ENCODE data around the gene VPS26A. TPM values are rescaled to one million over a fixed set of nuclear protein-coding genes. Genes with fewer than 3 reads are reported as not detected.

VPS26A gene
- total RNA-seq, 1 donor from 2014 or later: 56.2 TPM

DNA sequence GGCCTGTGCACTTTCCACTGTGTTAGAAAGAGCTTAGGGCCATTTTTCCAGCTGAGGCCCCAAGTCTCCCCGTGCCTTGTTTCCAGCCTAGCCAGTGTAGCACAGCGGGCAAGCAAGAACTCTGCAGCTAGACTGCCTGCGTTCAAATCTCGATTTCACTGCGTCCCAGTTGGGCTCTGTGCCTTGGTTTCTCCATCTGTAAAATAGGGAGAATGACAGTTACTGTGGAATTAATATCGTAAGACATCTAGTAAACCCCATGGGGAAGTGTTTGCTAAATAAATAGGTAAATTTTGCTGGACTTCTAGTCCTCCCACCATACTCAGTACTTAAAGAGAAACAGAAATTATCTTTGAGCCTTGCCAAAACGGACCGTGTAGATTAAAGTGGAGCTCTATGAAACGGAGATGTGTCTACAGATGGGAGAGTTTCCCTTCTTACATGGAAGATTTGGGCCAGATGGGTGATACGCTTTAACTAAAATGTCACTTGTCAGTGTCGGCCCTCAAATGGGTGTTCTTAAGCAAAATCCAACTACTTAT lies 92.7 kb downstream of the VPS26A start:
- Mint-ChIP-seq H3K4me3 (ENCODE audit: unreplicated experiment) (no peak overlapping the region), H3K27ac (ENCODE audit: unreplicated experiment) (no peak overlapping the region)

DNA sequence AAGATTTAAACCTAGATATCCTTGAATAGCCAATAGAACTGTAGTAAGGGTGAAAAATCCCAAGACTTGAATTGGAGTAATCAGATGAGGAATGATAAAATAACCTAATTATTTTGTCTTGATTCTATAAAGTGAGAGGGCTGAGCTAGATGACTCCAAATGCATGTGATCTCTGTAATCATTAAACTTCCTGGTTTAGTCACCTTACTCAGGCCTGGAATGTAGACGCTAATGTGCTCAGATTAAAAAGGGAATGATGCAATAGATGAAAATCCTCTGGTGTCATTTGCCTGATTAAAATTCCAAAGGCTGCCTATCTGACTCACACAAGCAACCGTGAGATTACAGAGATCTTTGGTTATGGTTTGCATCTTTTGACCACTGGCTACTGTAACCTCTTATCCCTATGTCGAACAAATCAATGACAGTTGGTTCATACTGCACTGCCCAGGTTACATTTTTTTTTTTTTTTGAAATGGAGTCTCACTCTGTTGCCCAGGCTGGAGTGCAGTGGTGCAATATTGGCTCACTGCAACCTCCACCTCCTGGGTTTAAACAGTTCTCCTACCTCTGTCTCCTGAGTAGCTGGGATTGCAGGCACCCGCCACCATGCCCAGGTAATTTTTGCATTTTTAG lies 93.3 kb downstream of the VPS26A start:
- no peaks in the 10 kb centered on the region for H3K36me3 Mint-ChIP-seq (ENCODE audit: low read depth, unreplicated experiment)
- H3K4me1 Mint-ChIP-seq (ENCODE audit: unreplicated experiment): peaks cover 23% of the 10 kb centered on the region
- no peak for DNase-seq (ENCODE audit: low spot score)
- H3K4me3 Mint-ChIP-seq (ENCODE audit: unreplicated experiment): no peak overlapping the region
- no peak overlapping the region for H3K27ac Mint-ChIP-seq (ENCODE audit: unreplicated experiment)
- peaks cover 8% of the 10 kb centered on the region for H3K27me3 Mint-ChIP-seq (ENCODE audit: unreplicated experiment)
- no peak for TF ChIP-seq CTCF (IDR thresholded peaks at IDR 0.05; ENCODE audit: unreplicated experiment)
- H3K9me3 Mint-ChIP-seq (ENCODE audit: unreplicated experiment): no peaks in the 10 kb centered on the region

More for the DNA sequence above, 92.7 kb downstream of the VPS26A start:
- TF ChIP-seq CTCF (IDR thresholded peaks at IDR 0.05; ENCODE audit: unreplicated experiment): no peak
- no peaks in the 10 kb centered on the region for H3K9me3 Mint-ChIP-seq (ENCODE audit: unreplicated experiment)
- no peak for DNase-seq (ENCODE audit: low spot score)
- no peaks in the 10 kb centered on the region for H3K36me3 Mint-ChIP-seq (ENCODE audit: low read depth, unreplicated experiment)
- peaks cover 8% of the 10 kb centered on the region for H3K27me3 Mint-ChIP-seq (ENCODE audit: unreplicated experiment)
- H3K4me1 Mint-ChIP-seq (ENCODE audit: unreplicated experiment): peaks cover 23% of the 10 kb centered on the region

DNA sequence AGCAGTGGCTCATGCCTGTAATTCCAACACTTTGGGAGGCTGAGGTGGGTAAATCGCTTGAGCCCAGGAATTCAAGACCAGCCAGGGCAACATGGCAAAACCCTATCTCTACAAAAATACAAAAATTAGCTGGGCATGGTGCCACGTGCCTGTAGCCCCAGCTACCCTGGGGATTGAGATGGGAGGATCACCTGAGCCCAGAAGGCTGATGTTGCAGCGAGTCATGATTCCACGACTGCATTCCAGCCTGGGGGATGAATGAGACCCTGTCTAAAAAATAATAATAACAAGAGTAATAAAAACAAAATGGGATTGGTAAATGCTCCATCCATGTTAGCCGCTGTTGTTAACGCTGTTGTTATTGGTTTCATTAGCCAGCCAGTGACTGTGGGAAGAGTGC lies 94.9 kb downstream of the VPS26A start:
- Mint-ChIP-seq H3K27me3 (ENCODE audit: unreplicated experiment) (peaks cover 5% of the 10 kb centered on the region), H3K27ac (ENCODE audit: unreplicated experiment) (no peak overlapping the region), H3K4me3 (ENCODE audit: unreplicated experiment) (no peak overlapping the region), H3K9me3 (ENCODE audit: unreplicated experiment) (no peaks in the 10 kb centered on the region), H3K4me1 (ENCODE audit: unreplicated experiment) (peaks cover 26% of the 10 kb centered on the region), H3K36me3 (ENCODE audit: low read depth, unreplicated experiment) (no peaks in the 10 kb centered on the region)
- no peak for TF ChIP-seq CTCF (IDR thresholded peaks at IDR 0.05; ENCODE audit: unreplicated experiment)
- no peak for DNase-seq (ENCODE audit: low spot score)

DNA sequence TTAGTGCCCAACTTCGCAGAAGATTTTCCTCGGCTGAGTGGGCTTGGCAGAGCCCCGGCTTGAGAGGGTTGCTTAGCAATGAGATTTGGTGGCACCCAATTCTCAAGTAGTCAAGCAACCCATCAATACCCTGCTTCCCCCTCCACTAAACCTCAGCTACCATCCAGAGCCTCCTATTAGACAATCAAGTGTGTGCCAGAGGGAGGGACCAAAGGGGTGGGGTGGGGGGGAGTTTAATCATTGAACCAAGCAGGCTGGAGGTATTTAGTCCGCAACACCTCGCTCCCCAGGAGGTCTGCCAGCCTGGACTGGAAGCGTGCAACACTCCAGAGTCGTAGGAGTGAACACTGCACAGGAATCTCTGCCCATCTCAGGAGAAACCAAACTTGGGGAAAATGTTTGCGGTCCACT lies 96.1 kb downstream of the VPS26A start, which contains the start of gene HKDC1:
HKDC1 (plus strand) TSS at position 292 of the 411 bp plus-strand sequence; CDS start at position 396, 104 bp downstream.
- TF ChIP-seq CTCF (IDR thresholded peaks at IDR 0.05; ENCODE audit: unreplicated experiment): no peak
- H3K27me3 Mint-ChIP-seq (ENCODE audit: unreplicated experiment): peaks cover 5% of the 10 kb centered on the region
- H3K36me3 Mint-ChIP-seq (ENCODE audit: low read depth, unreplicated experiment): no peaks in the 10 kb centered on the region
- H3K27ac Mint-ChIP-seq (ENCODE audit: unreplicated experiment): no peak within 1 kb of the TSS
- H3K4me3 Mint-ChIP-seq (ENCODE audit: unreplicated experiment): no peak within 1 kb of the TSS
- no peak for DNase-seq (ENCODE audit: low spot score)
- no peaks in the 10 kb centered on the region for H3K9me3 Mint-ChIP-seq (ENCODE audit: unreplicated experiment)
- peaks cover 20% of the 10 kb centered on the region for H3K4me1 Mint-ChIP-seq (ENCODE audit: unreplicated experiment)

- Mint-ChIP-seq H3K9me3 (ENCODE audit: unreplicated experiment) (no peaks in the 10 kb centered on the region), H3K36me3 (ENCODE audit: low read depth, unreplicated experiment) (no peaks in the 10 kb centered on the region), H3K4me1 (ENCODE audit: unreplicated experiment) (peaks cover 21% of the 10 kb centered on the region), H3K27me3 (ENCODE audit: unreplicated experiment) (peaks cover 5% of the 10 kb centered on the region), H3K27ac (ENCODE audit: unreplicated experiment) (no peak overlapping the region), H3K4me3 (ENCODE audit: unreplicated experiment) (no peak overlapping the region)
- no peak for DNase-seq (ENCODE audit: low spot score)
- no peak for TF ChIP-seq CTCF (IDR thresholded peaks at IDR 0.05; ENCODE audit: unreplicated experiment)
Observed at GRCh38 chr10:69220507-69220906, 96.5 kb downstream of the VPS26A start.

Measured in endothelial cell (in vitro differentiated cells).